Astrocyte (in vitro differentiated cells and primary cell): ENCODE measurements around the gene LRTM2.

Experiments used
- EZH2 ChIP-seq: IDR thresholded peaks from 2 replicates; pipeline ENCODE4 v1.6.1; 2012; ENCODE audit warnings: mild to moderate bottlenecking, low read length, inconsistent platforms; ENCODE audit not compliant: insufficient read depth
- TF ChIP-seq, protein P1 (sequence below): IDR thresholded peaks from 2 replicates; pipeline ENCODE4 v1.5.1; 2011; ENCODE audit warnings: low read depth, mild to moderate bottlenecking, inconsistent platforms, low read length, moderate library complexity; ENCODE audit not compliant: insufficient read depth

DNA sequence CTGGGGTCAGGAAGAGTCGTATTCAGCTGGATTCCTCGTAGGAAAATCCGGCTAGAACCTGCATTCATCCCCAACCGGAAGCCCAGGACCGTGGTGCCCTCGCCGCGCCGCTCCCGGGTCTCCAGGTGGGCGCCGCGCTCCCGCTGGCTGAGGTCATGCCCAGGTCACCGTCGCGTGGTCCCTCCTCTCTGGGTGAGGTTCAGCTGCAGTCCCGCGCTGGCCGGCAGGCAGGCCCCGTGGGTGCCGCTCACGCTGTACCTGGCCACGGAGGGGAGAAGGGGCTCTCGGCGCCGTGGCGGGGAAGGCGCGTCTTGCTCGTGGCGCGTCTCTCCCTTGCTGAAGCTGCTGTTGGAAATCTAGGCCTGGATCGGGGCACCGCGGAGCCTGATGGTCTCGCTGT, 44.5 kb downstream of the LRTM2 start:
- TF ChIP-seq, protein P1, sequence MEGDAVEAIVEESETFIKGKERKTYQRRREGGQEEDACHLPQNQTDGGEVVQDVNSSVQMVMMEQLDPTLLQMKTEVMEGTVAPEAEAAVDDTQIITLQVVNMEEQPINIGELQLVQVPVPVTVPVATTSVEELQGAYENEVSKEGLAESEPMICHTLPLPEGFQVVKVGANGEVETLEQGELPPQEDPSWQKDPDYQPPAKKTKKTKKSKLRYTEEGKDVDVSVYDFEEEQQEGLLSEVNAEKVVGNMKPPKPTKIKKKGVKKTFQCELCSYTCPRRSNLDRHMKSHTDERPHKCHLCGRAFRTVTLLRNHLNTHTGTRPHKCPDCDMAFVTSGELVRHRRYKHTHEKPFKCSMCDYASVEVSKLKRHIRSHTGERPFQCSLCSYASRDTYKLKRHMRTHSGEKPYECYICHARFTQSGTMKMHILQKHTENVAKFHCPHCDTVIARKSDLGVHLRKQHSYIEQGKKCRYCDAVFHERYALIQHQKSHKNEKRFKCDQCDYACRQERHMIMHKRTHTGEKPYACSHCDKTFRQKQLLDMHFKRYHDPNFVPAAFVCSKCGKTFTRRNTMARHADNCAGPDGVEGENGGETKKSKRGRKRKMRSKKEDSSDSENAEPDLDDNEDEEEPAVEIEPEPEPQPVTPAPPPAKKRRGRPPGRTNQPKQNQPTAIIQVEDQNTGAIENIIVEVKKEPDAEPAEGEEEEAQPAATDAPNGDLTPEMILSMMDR, result no peak
- no peak for TF ChIP-seq EZH2
